K562 (cell line): ENCODE data around the gene PLEKHA7. TPM values are rescaled to one million over a fixed set of nuclear protein-coding genes. Genes with fewer than 3 reads are reported as not detected.
"Not testable (repeated sequence)": the region's sequence is repeated elsewhere in the genome, so short reads cannot be mapped to it uniquely, and the experiment has no call there.

ENCODE experiments used
- ATAC-seq: fragments of 200-7000 bp; cut with Tn5 transposase; 3 replicates; pipeline ENCODE4 v1.9.1; 2020; ENCODE audit warnings: moderate library complexity
- BruUV-seq: library from RNA; stranded (reverse); fragments of 400-500 nt; replicated peaks from 2 replicates; lab custom pipeline; 2021; lab: Mats Ljungman, UMichigan
- CTCF ChIA-PET: fragments of 300-600 bp; formaldehyde crosslinking; extraction: SDS; loops from one replicate; lab custom pipeline; 2021; ENCODE audit warnings: low intra/inter-chr PET ratio; lab: Yijun Ruan, JAX
- POLR2A ChIA-PET: fragments of 300-600, 350-650 bp; sonication (Branson Sonifier 250); formaldehyde crosslinking; extraction: SDS; loops from one replicate; lab custom pipeline; 2021; ENCODE audit warnings: antibody characterized with exemption, inconsistent platforms; lab: Yijun Ruan, JAX
- DNase-seq, 4 experiments: peaks; one replicate each; pipeline versions ENCODE4 v3.0.0 to v3.0.0-alpha.2; 2011 to 2018; ENCODE audit warnings: low spot score in 3 of 4, mixed read lengths in 3 of 4; ENCODE audit errors: extremely low read depth in 1 of 4
- FAIRE-seq: peaks from 2 replicates; lab custom pipeline; 2011; peaks lifted over from hg19 to GRCh38; lab: Jason Lieb, UNC
- H2AFZ ChIP-seq: 2 replicates; pipeline ENCODE4 v1.6.0; 2011; ENCODE audit warnings: low read depth, low read length, control low read depth, inconsistent platforms
- H3K27ac ChIP-seq: fragments of 200-600 bp; 3 replicates; pipeline ENCODE4 v1.8.0; 2011; ENCODE audit warnings: low read depth, mild to moderate bottlenecking, control low read depth, inconsistent platforms, low read length, moderate library complexity, mixed read lengths; ENCODE audit errors: extremely low read depth
- H3K27me3 ChIP-seq, 2 experiments: fragments of 300-600 bp in 1 of 2; 2 replicates in 1 of 2; 3 replicates in 1 of 2; pipeline versions ENCODE4 v1.6.0 to v1.8.0; 2011; ENCODE audit warnings: inconsistent platforms in 2 of 2, low read length in 2 of 2, mild to moderate bottlenecking in 1 of 2, mixed read lengths in 1 of 2, moderate library complexity in 1 of 2; ENCODE audit not compliant: control insufficient read depth in 2 of 2, insufficient read depth in 2 of 2
- H3K36me3 ChIP-seq: fragments of 300-600 bp; 3 replicates; pipeline ENCODE4 v1.8.0; 2011; ENCODE audit warnings: mild to moderate bottlenecking, low read length, inconsistent platforms; ENCODE audit not compliant: control insufficient read depth, insufficient read depth
- H3K4me1 ChIP-seq, 2 experiments: fragments of 200-600 bp in 1 of 2; replicated peaks in 1 of 2; 2 replicates in 1 of 2; 3 replicates in 1 of 2; pipeline versions ENCODE4 v1.5.1 to v1.8.0; 2011; ENCODE audit warnings: inconsistent platforms in 2 of 2, low read length in 2 of 2, mild to moderate bottlenecking in 1 of 2, mixed read lengths in 1 of 2, moderate library complexity in 1 of 2; ENCODE audit not compliant: control insufficient read depth in 2 of 2, insufficient read depth in 2 of 2
- H3K4me2 ChIP-seq: 2 replicates; pipeline ENCODE4 v1.6.1; 2011; ENCODE audit warnings: low read length, control low read depth, inconsistent platforms, mixed read lengths; ENCODE audit not compliant: insufficient read depth
- H3K4me3 ChIP-seq: fragments of 200-600 bp; sonication (generic), shearing (Covaris generic); 2 replicates; pipeline ENCODE4 v1.5.1; 2016; ENCODE audit warnings: control low read depth, inconsistent platforms
- H3K79me2 ChIP-seq: fragments of 200-600 bp; 3 replicates; pipeline ENCODE4 v1.8.0; 2011; ENCODE audit warnings: low read length, inconsistent platforms; ENCODE audit not compliant: control insufficient read depth, insufficient read depth
- H3K9ac ChIP-seq, 2 experiments: 2 replicates each; pipeline versions ENCODE4 v1.6.0 to v1.6.1; 2011; ENCODE audit warnings: low read depth in 2 of 2, low read length in 2 of 2, control low read depth in 1 of 2, inconsistent platforms in 1 of 2, mild to moderate bottlenecking in 1 of 2, mixed read lengths in 1 of 2; ENCODE audit not compliant: insufficient read depth in 1 of 2
- H3K9me1 ChIP-seq: one replicate; pipeline ENCODE4 v1.6.0; 2011; ENCODE audit warnings: inconsistent platforms, mild to moderate bottlenecking, low read length, moderate library complexity; ENCODE audit not compliant: control insufficient read depth, insufficient read depth
- H3K9me3 ChIP-seq: replicated peaks from 2 replicates; pipeline ENCODE4 v1.5.1; 2011; ENCODE audit warnings: low read depth, low read length, inconsistent platforms; ENCODE audit not compliant: control insufficient read depth, insufficient read depth
- H4K20me1 ChIP-seq: replicated peaks from 2 replicates; pipeline ENCODE4 v1.6.1; 2011; ENCODE audit warnings: low read length, inconsistent platforms, mixed read lengths; ENCODE audit not compliant: control insufficient read depth, insufficient read depth
- ARNT ChIP-seq, 2 experiments: fragments of 450-650 bp; IDR thresholded peaks; 2 replicates each; pipeline ENCODE4 v1.6.1; 2016; ENCODE audit warnings: mild to moderate bottlenecking in 1 of 2
- CREB3L1 ChIP-seq: fragments of 450-650 bp; IDR thresholded peaks from 2 replicates; pipeline ENCODE4 v1.6.1; 2014; ENCODE audit warnings: low read depth, mild to moderate bottlenecking, moderate library complexity, borderline replicate concordance
- ETV6 ChIP-seq, 3 experiments: fragments of 150-350 bp in 1 of 3; sonication (generic) in 1 of 3; formaldehyde crosslinking in 1 of 3; IDR thresholded peaks; 2 replicates each; pipeline versions ENCODE4 v1.6.1 to v1.8.0; 2014 to 2022; ENCODE audit warnings: borderline replicate concordance in 2 of 3, low read depth in 2 of 3, antibody characterized with exemption in 1 of 3, low read length in 1 of 3, mild to moderate bottlenecking in 1 of 3, missing genetic modification reagents in 1 of 3
- KAT2B ChIP-seq: IDR thresholded peaks from one replicate; pipeline ENCODE4 v1.6.1; 2012; ENCODE audit warnings: low read depth, mild to moderate bottlenecking, control low read depth, inconsistent platforms, low read length, moderate library complexity
- L3MBTL2 ChIP-seq: fragments of 450-650 bp; IDR thresholded peaks from 2 replicates; pipeline ENCODE4 v1.6.1; 2016; ENCODE audit warnings: mild to moderate bottlenecking, moderate library complexity
- PML ChIP-seq: IDR thresholded peaks from 2 replicates; pipeline ENCODE4 v1.6.1; 2012; ENCODE audit warnings: low read length, inconsistent platforms
- RCOR1 ChIP-seq, 2 experiments: IDR thresholded peaks; 2 replicates each; pipeline ENCODE4 v1.6.1; 2012; ENCODE audit warnings: low read depth in 2 of 2, low read length in 2 of 2, borderline replicate concordance in 1 of 2, improper control_type of control experiment in 1 of 2
- SNIP1 ChIP-seq: fragments of 450-650 bp; IDR thresholded peaks from 2 replicates; pipeline ENCODE4 v1.7.1; 2017; ENCODE audit warnings: low read depth, mild to moderate bottlenecking
- THAP12 ChIP-seq: fragments of 250-450 bp; sonication (Bioruptor Pico); IDR thresholded peaks from 2 replicates; pipeline ENCODE4 v1.9.0; 2021; ENCODE audit warnings: mild to moderate bottlenecking, inconsistent platforms
- ZBTB33 ChIP-seq: sonication (generic); formaldehyde crosslinking; IDR thresholded peaks from 2 replicates; pipeline ENCODE4 v1.8.1; 2023; ENCODE audit warnings: mild to moderate bottlenecking, missing genetic modification reagents
- WGBS: fragments of 100-300 bp; shearing (Covaris generic); methylation state at CpG from one replicate; pipeline ENCODE4 v1.1.6; 2016; ENCODE audit warnings: low coverage, mixed read lengths; ENCODE audit not compliant: insufficient coverage; ENCODE audit errors: missing lambda C conversion rate; 5-methylcytosine and 5-hydroxymethylcytosine counted together
- in situ Hi-C: fragments of 300-500 bp; cut with MboI; formaldehyde crosslinking; loops from 4 replicates; pipeline ENCODE4 v1.15.0; 2018; ENCODE audit warnings: inconsistent platforms, mixed read lengths
- intact Hi-C: fragments of 100-400 bp; cut with micrococcal nuclease; formaldehyde crosslinking; loops from 2 replicates; pipeline ENCODE4 v1.14.2; 2022
- polyA plus RNA-seq, 8 experiments: library from polyadenylated mRNA; depleted of rRNA in 4 of 8; stranded (reverse) in 5 of 8; unstranded in 3 of 8; fragments of >200 nt; fragmentation: Nextera tagmentation in 2 of 8; fragmentation: Illumina TruSeq in 1 of 8; extraction: Ambion mirVana in 2 of 8; extraction: Trizol in 1 of 8; gene quantifications; 2 replicates each; pipeline versions ENCODE4 v1.2.1 to v1.2.3, GENCODE V29; 2011 to 2014; ENCODE audit warnings: inconsistent platforms in 1 of 8, missing spikeins in 1 of 8
- total RNA-seq, 7 experiments: library from RNA; depleted of rRNA in 6 of 7; stranded (reverse); fragments of >200 nt in 6 of 7; fragmentation: Illumina TruSeq in 2 of 7; extraction: Trizol in 2 of 7; gene quantifications; 2 replicates each; pipeline versions ENCODE4 v1.2.1 to v1.2.3, GENCODE V29; 2011 to 2021; ENCODE audit warnings: low replicate concordance in 1 of 7

Gene PLEKHA7
- total and polyA plus RNA-seq, 9 of the 15 experiments (the other 6 are each of a cell fraction or from before 2014, with no cell fraction given) = 0.06 to 0.77 (median 0.20) TPM; not detected in 1

GRCh38 chr11:16963316-16963876 lies 50.8 kb downstream of the PLEKHA7 start:
- ATAC-seq = no peak
- H3K36me3 ChIP-seq = no peaks in the 10 kb centered on the region
- H3K9ac ChIP-seq = no peak overlapping the region
- H3K9me3 ChIP-seq = no peaks in the 10 kb centered on the region
- intact Hi-C loops (no loop called here), in situ Hi-C loops (no loop called here)
- DNase-seq = no peak
- ChIA-PET CTCF (no interaction called here), POLR2A (interaction anchor here (0.6 kb wide), 1 partner anchor 78 kb away, joined by 3 read pairs; no protein-coding TSS in a partner anchor)
- BruUV-seq = no TSS peak
- no peaks in the 10 kb centered on the region for H4K20me1 ChIP-seq
- TF ChIP-seq ETV6 (IDR thresholded peaks at IDR 0.05; ENCODE audit: borderline replicate concordance in 1 of 2, low read depth in 2 of 2, low read length in 1 of 2) = no peak
- TF ChIP-seq ETV6 (CRISPR knock-in tag; IDR thresholded peaks at IDR 0.05; ENCODE audit: borderline replicate concordance) = no peak
- no peak for TF ChIP-seq CREB3L1
- TF ChIP-seq ARNT (IDR thresholded peaks at IDR 0.05) = no peak
- no peak for TF ChIP-seq ZBTB33 (CRISPR knock-in tag)
- TF ChIP-seq RCOR1 (IDR thresholded peaks at IDR 0.05; ENCODE audit: borderline replicate concordance in 1 of 2, low read depth in 2 of 2, low read length in 2 of 2) = no peak
- no peak for TF ChIP-seq SNIP1
- no peak for TF ChIP-seq THAP12 (CRISPR knock-in tag)
- no peak for TF ChIP-seq L3MBTL2
- no peak for TF ChIP-seq KAT2B
- TF ChIP-seq PML = no peak
- H3K27me3 ChIP-seq = peaks cover 0 to 35% of the 10 kb centered on the region in 2 experiments; a peak in 2 of 5 replicates
- H3K4me1 ChIP-seq = no peaks in the 10 kb centered on the region; a peak in 1 of 5 replicates
- no peaks in the 10 kb centered on the region for H3K79me2 ChIP-seq
- no peaks in the 10 kb centered on the region for H3K9me1 ChIP-seq
- FAIRE-seq = no peak
- WGBS = 2% methylated on average over 3 of the region's 3 CpGs
- no peak overlapping the region for H3K4me3 ChIP-seq
- H2AFZ ChIP-seq = no peak overlapping the region
- no peak overlapping the region for H3K27ac ChIP-seq
- no peak overlapping the region for H3K4me2 ChIP-seq

GRCh38 chr11:16962589-16962988 lies 51.6 kb downstream of the PLEKHA7 start:
- H2AFZ ChIP-seq, in situ Hi-C loops, H3K9me3 ChIP-seq, DNase-seq, H3K36me3 ChIP-seq, POLR2A ChIA-PET, intact Hi-C loops, H3K9me1 ChIP-seq, H4K20me1 ChIP-seq, CTCF ChIA-PET, H3K27ac ChIP-seq, H3K4me3 ChIP-seq, H3K9ac ChIP-seq, FAIRE-seq, H3K79me2 ChIP-seq, BruUV-seq, ATAC-seq, H3K4me1 ChIP-seq, H3K4me2 ChIP-seq: not testable (repeated sequence)
- peaks cover 0 to 29% of the 10 kb centered on the region in 2 experiments; a peak in 2 of 5 replicates for H3K27me3 ChIP-seq
